LNCAP (cell line): ENCODE results near the gene CNTNAP4.

ENCODE experiments used
- CTCF ChIP-seq: fragments of 450-650 bp; IDR thresholded peaks from 2 replicates; pipeline ENCODE4 v1.5.1; 2017; ENCODE audit warnings: mild to moderate bottlenecking

Gene CNTNAP4

GRCh38 chr16:76280421-76281215, 3.4 kb downstream of the CNTNAP4 start:
- TF ChIP-seq CTCF, result no peak

DNA sequence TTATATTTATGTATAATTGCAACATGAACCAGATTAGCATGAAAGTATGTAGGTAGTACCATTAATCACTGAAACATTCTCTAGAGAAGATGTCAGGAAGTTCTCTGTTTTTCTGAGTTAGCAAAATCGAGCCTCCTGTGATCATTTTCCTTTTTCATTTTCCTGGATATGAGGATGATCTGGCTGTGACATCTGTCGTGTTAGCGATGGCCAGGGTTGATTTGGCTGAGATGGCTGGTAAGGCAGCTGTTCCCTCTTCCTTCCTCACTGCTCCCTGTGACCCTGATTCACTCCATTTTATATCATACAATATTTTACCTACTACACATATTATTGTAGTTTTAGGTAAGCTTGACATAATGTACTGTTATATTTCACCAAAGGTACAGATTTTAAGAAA, 10.3 kb downstream of the CNTNAP4 start:
- TF ChIP-seq CTCF, result no peak

GRCh38 chr16:76292218-76292617, 15.0 kb downstream of the CNTNAP4 start:
- TF ChIP-seq CTCF, result no peak

- no peak for TF ChIP-seq CTCF
Measured at GRCh38 chr16:76293980-76294379, 16.8 kb downstream of the CNTNAP4 start.

- no peak for TF ChIP-seq CTCF
Measured at GRCh38 chr16:76294396-76295214, 17.4 kb downstream of the CNTNAP4 start.

DNA sequence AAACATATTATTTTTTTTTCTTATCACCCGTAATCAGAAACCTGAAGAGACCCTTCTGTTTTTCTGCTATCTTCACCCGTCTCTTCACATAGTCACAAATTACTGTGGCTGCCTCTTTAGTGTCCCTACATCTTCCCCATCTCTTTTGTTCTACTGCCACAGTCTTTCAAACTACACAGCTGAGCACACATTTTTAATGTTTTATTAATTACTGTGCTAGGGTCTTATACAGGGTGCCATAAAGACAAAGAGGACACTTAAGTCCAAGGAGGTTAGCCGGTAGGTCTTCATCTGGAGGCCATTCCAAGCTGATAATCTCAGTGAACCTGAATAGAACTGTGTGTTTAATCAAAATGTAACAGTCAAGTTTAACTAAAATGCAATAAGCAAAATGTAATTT, 20.7 kb downstream of the CNTNAP4 start:
- no peak for TF ChIP-seq CTCF

DNA sequence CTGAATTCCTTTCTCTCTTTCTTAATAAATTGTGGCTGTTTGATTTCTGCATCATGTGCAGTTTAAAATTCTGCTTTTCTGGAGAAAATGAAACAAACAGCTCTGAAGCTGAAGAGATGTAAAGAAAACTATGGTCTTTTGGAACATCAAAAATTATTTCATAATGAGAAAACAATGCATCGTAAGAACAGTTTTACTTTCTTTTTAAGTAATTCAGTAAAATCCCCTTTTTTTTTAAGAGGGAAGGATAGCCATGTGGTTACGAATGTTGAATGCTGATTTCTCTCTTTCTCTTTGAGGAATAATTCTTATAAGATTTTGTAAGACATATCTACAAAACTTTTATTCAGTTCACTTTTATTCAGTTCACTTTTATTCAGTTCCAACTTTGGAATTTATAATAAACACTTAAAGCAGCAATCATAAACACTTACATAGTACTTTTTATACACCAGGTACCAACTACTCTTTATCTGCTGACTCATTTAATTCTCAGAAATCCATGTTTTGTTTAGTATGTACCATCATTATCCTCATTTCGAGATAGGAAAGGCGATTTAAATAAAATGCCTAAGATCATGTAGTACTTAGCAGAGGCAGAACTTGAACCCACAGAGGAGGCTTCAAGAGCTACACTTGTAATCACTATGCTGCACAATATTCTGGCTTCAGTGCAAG, 26.6 kb downstream of the CNTNAP4 start:
- TF ChIP-seq CTCF, result no peak
